Medulla oblongata (tissue), 1 donor: ENCODE results near the gene PLAAT1.

Source experiments
- DNase-seq: peaks from one replicate; pipeline ENCODE4 v3.0.0-alpha.2; 2015; ENCODE audit errors: extremely low spot score

The PLAAT1 gene

GRCh38 chr3:193253986-193254660 lies 13.1 kb downstream of the PLAAT1 start:
- DNase-seq = no peak

GRCh38 chr3:193261970-193262369 lies 20.9 kb downstream of the PLAAT1 start:
- DNase-seq = no peak

GRCh38 chr3:193262707-193263106 lies 21.7 kb downstream of the PLAAT1 start:
- no peak for DNase-seq

- DNase-seq = no peak
These were observed 28.5 kb downstream of the PLAAT1 start for GRCh38 chr3:193269343-193270028.

- DNase-seq = no peak
These were observed 29.4 kb downstream of the PLAAT1 start for GRCh38 chr3:193270451-193270850.

- no peak for DNase-seq
These were observed 30.2 kb downstream of the PLAAT1 start for GRCh38 chr3:193271101-193271840.

- no peak for DNase-seq
These were observed 51.4 kb downstream of the PLAAT1 start for GRCh38 chr3:193292386-193292785.

- DNase-seq = no peak
These were observed 55.0 kb downstream of the PLAAT1 start for GRCh38 chr3:193295985-193296384.

GRCh38 chr3:193297421-193297820 lies 56.4 kb downstream of the PLAAT1 start:
- no peak for DNase-seq

- DNase-seq = no peak
These were observed 60.4 kb downstream of the PLAAT1 start for GRCh38 chr3:193301433-193301832.

- DNase-seq = no peak
These were observed 64.3 kb downstream of the PLAAT1 start for GRCh38 chr3:193305356-193305755.

GRCh38 chr3:193310914-193311723 lies 70.1 kb downstream of the PLAAT1 start:
- peak; percentile 2 for DNase-seq

- no peak for DNase-seq
These were observed 72.3 kb downstream of the PLAAT1 start for GRCh38 chr3:193313061-193313958.

GRCh38 chr3:193314161-193314560 lies 73.1 kb downstream of the PLAAT1 start:
- no peak for DNase-seq

- no peak for DNase-seq
These were observed 76.8 kb downstream of the PLAAT1 start for GRCh38 chr3:193317682-193318300.
